HUDEP-2 (cell line): ENCODE measurements around the gene GMCL2.

Source experiments
- DNase-seq, 76 experiments: peaks; one replicate each; lab custom pipeline; 2025; ENCODE audit not compliant: unreplicated experiment in 76 of 76; lab: John Stamatoyannopoulos, UW

Gene GMCL2

GRCh38 chr5:178147406-178147805 is 39.8 kb downstream of the GMCL2 start:
- DNase-seq, result no peak

GRCh38 chr5:178145965-178146820 is 41.0 kb downstream of the GMCL2 start:
- DNase-seq, result peak in 55 of 76 experiments; percentile 6 to 63 (median 37)

GRCh38 chr5:178143901-178144300 is 43.3 kb downstream of the GMCL2 start:
- DNase-seq, result no peak

GRCh38 chr5:178143246-178143645 is 43.9 kb downstream of the GMCL2 start:
- DNase-seq, result no peak

GRCh38 chr5:178142642-178143041 is 44.5 kb downstream of the GMCL2 start:
- DNase-seq, result no peak

GRCh38 chr5:178141550-178141949 is 45.6 kb downstream of the GMCL2 start:
- DNase-seq, result no peak

- no peak for DNase-seq
Measured at GRCh38 chr5:178137991-178138390, 49.2 kb downstream of the GMCL2 start.

GRCh38 chr5:178136990-178137389 is 50.2 kb downstream of the GMCL2 start:
- no peak for DNase-seq
